ENCODE measurements around the gene DOCK11. TPM values are rescaled to one million over a fixed set of nuclear protein-coding genes. Genes with fewer than 3 reads are reported as not detected.

The DOCK11 gene
- total RNA-seq, 1 donor from 2014 or later: 23.0 TPM

DNA sequence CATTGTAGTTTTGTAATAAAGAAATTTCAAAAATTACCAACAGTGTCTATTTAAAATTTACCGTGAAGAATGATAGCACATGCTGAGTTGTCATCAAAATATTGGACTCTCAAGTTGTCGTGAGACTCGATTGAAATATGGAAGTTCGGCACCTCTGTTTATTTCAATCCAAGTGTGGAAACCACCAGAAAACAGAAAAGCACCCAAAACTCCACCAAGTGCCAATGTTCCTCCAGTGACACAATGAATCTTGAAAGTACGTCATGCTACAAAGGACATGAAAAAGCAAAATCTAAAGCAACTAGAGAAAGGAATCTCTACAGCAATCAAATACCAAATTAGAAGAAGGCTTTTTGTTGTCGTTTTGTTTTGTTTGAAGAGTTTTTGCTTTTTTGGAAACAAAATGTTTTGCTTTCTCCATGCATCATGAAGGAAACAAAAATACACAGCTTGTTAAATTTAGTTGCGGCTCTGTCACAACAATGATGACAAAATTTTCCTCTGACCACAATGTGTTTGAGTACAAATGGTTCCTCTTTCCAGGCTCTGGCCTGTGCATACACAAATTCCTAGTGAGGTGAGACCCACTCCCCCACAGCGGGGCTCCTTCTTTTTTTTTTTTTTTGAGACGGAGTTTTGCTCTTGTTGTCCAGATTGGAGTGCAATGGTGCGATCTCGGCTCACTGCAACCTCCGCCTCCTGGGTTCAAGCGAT lies 222.2 kb downstream of the DOCK11 start:
- TF ChIP-seq, protein P1, sequence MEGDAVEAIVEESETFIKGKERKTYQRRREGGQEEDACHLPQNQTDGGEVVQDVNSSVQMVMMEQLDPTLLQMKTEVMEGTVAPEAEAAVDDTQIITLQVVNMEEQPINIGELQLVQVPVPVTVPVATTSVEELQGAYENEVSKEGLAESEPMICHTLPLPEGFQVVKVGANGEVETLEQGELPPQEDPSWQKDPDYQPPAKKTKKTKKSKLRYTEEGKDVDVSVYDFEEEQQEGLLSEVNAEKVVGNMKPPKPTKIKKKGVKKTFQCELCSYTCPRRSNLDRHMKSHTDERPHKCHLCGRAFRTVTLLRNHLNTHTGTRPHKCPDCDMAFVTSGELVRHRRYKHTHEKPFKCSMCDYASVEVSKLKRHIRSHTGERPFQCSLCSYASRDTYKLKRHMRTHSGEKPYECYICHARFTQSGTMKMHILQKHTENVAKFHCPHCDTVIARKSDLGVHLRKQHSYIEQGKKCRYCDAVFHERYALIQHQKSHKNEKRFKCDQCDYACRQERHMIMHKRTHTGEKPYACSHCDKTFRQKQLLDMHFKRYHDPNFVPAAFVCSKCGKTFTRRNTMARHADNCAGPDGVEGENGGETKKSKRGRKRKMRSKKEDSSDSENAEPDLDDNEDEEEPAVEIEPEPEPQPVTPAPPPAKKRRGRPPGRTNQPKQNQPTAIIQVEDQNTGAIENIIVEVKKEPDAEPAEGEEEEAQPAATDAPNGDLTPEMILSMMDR (IDR thresholded peaks at IDR 0.05): no peak
- intact Hi-C loops (cut with DNase I): no loop called here
- Histone ChIP-seq H3K27me3 (no peaks in the 10 kb centered on the region), H3K4me1 (no peaks in the 10 kb centered on the region), H3K9me3 (no peaks in the 10 kb centered on the region), H3K36me3 (no peaks in the 10 kb centered on the region), H3K4me3 (no peak overlapping the region), H3K27ac (no peak overlapping the region)
- DNase-seq (ENCODE audit: low spot score in 2 of 2): no peak

DNA sequence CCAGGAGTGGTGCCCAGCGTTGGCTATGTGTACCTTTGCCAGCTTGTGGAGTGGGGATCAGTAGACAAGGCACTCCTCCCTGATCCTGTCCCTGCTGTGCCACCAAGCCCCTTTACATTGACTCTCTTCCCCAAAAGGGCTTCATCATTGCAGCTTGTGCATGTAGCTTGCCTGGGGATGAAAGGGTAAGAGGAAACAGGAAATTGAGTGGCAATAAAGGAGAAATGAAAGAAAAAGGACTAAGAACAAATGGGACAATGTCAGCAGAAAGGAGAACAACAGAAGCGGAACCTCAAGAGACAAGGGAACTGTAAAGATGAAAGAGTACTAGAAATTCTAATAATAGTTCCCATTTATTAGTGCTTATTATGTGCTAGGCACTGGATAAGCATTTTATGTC lies 223.1 kb downstream of the DOCK11 start:
- H3K36me3 ChIP-seq: no peaks in the 10 kb centered on the region
- H3K9me3 ChIP-seq: no peaks in the 10 kb centered on the region
- intact Hi-C loops (cut with DNase I): no loop called here
- TF ChIP-seq, protein P1 (IDR thresholded peaks at IDR 0.05): no peak
- H3K4me1 ChIP-seq: no peaks in the 10 kb centered on the region
- DNase-seq (ENCODE audit: low spot score in 2 of 2): no peak
- peak overlapping the region in 1 of 2 donors; percentile 37 for H3K27ac ChIP-seq
- H3K4me3 ChIP-seq: no peak overlapping the region
- no peaks in the 10 kb centered on the region for H3K27me3 ChIP-seq

DNA sequence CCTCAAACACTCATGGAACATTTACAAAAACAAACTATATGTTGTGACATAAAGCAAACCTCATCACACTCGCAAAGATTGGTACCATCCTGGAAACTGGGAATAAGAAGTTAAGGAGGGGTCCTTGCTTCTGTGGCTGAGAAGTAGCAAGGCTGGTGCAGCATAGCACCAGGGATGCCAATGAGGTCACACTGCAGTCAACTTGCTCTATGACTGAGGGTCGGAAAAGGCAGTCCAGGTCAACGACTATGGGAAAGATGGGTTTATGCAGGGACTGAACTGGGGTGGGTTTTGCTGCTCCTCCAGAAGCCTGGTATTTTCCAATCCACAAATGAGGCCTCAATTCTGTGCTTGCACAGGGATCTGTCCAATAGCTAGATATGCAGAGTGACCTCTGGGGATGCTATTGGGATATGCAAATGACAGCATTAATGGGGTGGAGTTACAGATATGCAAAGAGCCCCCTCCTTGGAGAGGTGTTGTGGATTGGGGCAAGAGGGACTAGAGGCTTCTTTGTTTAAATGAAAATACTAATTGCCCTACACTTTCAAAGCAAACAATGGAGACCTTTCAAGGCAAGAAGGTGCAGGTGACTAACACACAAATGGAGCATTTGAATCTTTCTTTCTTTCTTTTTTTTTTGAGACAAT lies 224.6 kb downstream of the DOCK11 start:
- no peak overlapping the region for H3K27ac ChIP-seq
- TF ChIP-seq, protein P1 (IDR thresholded peaks at IDR 0.05): no peak
- intact Hi-C loops (cut with DNase I): loop anchor here (10.0 kb wide), 1 partner anchor 225 kb away; the partner anchor contains the start of gene DOCK11
- no peak for DNase-seq (ENCODE audit: low spot score in 2 of 2)
- no peaks in the 10 kb centered on the region for H3K36me3 ChIP-seq
- H3K4me3 ChIP-seq: no peak overlapping the region
- H3K27me3 ChIP-seq: no peaks in the 10 kb centered on the region
- no peaks in the 10 kb centered on the region for H3K9me3 ChIP-seq
- no peaks in the 10 kb centered on the region for H3K4me1 ChIP-seq

DNA sequence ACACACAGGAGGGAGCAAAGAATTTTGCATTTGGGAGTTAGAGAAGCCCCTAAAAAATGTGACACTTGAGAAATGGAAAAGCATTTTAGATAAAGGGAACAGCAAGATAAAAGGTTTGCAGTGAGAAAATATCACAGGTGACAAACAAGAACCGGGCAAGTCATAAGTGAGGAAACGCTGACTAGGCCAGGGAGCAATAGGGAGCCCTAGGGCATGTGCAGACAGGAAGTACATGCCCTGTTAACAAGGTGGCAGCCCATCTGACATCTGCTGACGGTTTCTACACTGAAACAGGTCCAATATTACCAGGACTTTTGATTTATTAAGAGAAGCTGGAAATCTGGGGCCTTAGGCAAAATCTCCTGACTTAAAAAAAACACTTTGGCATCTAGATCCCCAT lies 227.8 kb downstream of the DOCK11 start:
- Histone ChIP-seq H3K27ac (no peak overlapping the region), H3K27me3 (no peaks in the 10 kb centered on the region), H3K4me3 (no peak overlapping the region), H3K4me1 (no peaks in the 10 kb centered on the region), H3K9me3 (no peaks in the 10 kb centered on the region), H3K36me3 (no peaks in the 10 kb centered on the region)
- intact Hi-C loops (cut with DNase I): loop anchor here (10.0 kb wide), 1 partner anchor 229 kb away; the partner anchor contains the start of gene DOCK11
- TF ChIP-seq, protein P1 (IDR thresholded peaks at IDR 0.05): no peak
- DNase-seq (ENCODE audit: low spot score in 2 of 2): no peak

DNA sequence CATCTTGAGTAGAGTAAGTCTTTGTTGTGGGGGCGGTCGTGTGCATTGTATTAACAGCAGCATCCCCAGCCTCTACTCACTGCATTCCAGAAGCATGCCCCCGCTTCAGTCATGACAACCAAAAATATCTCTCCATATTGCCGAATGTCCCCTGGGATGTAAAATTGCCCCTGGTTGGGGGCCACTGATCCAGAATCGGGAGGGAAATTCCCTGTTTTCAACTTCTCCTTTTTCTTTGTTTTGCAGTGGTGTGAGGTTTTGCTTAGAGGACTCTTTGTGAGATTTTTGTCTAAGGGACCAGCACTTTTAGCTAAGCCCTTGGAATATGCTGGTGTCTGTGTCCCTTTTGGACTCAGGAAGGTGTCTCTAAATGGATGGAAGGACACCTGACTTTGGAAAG lies 228.8 kb downstream of the DOCK11 start:
- intact Hi-C loops (cut with DNase I): loop anchor here (10.0 kb wide), 1 partner anchor 230 kb away; the partner anchor contains the start of gene DOCK11
- H3K4me3 ChIP-seq: no peak overlapping the region
- H3K36me3 ChIP-seq: no peaks in the 10 kb centered on the region
- H3K27me3 ChIP-seq: no peaks in the 10 kb centered on the region
- TF ChIP-seq, protein P1 (IDR thresholded peaks at IDR 0.05): no peak
- H3K27ac ChIP-seq: peak overlapping the region in 1 of 2 donors; percentile 47
- no peaks in the 10 kb centered on the region for H3K9me3 ChIP-seq
- DNase-seq (ENCODE audit: low spot score in 2 of 2): no peak
- no peaks in the 10 kb centered on the region for H3K4me1 ChIP-seq
